ENCODE results near the gene NLGN4X.

GRCh38 chrX:5991393-5991792 lies 237.3 kb downstream of the NLGN4X start:
- TF ChIP-seq CTCF (IDR thresholded peaks at IDR 0.05), result no peak
- no peak for TF ChIP-seq EP300 (IDR thresholded peaks at IDR 0.05)
- no peak for TF ChIP-seq POLR2A (IDR thresholded peaks at IDR 0.05)

All from upper lobe of left lung (tissue), 4 donors.